OCI-LY7 (cell line): Measurements from ENCODE around the gene SUV39H2.

Experiments
- EZH2phosphoT487 ChIP-seq: fragments of 200-600 bp; sonication (generic); IDR thresholded peaks from 2 replicates; pipeline ENCODE4 v1.6.1; 2018; ENCODE audit warnings: low read depth, borderline replicate concordance, mild to moderate bottlenecking, mixed run types, antibody characterized with exemption, low read length, moderate library complexity, mixed read lengths
- TF ChIP-seq, protein P1 (sequence below): fragments of 200-600 bp; sonication (generic); conservative IDR thresholded peaks from 2 replicates; pipeline ENCODE4 v1.5.1; 2014; ENCODE audit warnings: mild to moderate bottlenecking, antibody characterized with exemption, low read length, moderate library complexity, mixed read lengths

GRCh38 chr10:14858338-14858960 lies 20.2 kb upstream of the SUV39H2 start:
- TF ChIP-seq, protein P1, sequence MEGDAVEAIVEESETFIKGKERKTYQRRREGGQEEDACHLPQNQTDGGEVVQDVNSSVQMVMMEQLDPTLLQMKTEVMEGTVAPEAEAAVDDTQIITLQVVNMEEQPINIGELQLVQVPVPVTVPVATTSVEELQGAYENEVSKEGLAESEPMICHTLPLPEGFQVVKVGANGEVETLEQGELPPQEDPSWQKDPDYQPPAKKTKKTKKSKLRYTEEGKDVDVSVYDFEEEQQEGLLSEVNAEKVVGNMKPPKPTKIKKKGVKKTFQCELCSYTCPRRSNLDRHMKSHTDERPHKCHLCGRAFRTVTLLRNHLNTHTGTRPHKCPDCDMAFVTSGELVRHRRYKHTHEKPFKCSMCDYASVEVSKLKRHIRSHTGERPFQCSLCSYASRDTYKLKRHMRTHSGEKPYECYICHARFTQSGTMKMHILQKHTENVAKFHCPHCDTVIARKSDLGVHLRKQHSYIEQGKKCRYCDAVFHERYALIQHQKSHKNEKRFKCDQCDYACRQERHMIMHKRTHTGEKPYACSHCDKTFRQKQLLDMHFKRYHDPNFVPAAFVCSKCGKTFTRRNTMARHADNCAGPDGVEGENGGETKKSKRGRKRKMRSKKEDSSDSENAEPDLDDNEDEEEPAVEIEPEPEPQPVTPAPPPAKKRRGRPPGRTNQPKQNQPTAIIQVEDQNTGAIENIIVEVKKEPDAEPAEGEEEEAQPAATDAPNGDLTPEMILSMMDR = no peak
- TF ChIP-seq EZH2phosphoT487 = no peak
